AG04450 (cell line): ENCODE measurements around the gene TXNDC15. TPM values are rescaled to one million over a fixed set of nuclear protein-coding genes. Genes with fewer than 3 reads are reported as not detected.

Experiments used
- CTCF ChIA-PET: fragments of 300-600, 350-600 bp; formaldehyde crosslinking; extraction: SDS; loops from one replicate; lab custom pipeline; 2022; ENCODE audit warnings: antibody characterized with exemption, inconsistent platforms; lab: Charles Lee
- POLR2A ChIA-PET: fragments of 350-600 bp; formaldehyde crosslinking; extraction: SDS; loops from one replicate; lab custom pipeline; 2021; ENCODE audit warnings: antibody characterized with exemption, inconsistent platforms; lab: Yijun Ruan, JAX
- DNase-seq: peaks from one replicate; pipeline ENCODE4 v3.0.0-alpha.2; 2011; ENCODE audit warnings: low read depth, low spot score
- H3K27ac ChIP-seq: one replicate; pipeline ENCODE4 v1.5.1; 2012; ENCODE audit warnings: low read depth, low read length, control low read depth
- H3K27me3 ChIP-seq: one replicate; pipeline ENCODE4 v1.6.0; 2012; ENCODE audit warnings: low read length; ENCODE audit not compliant: control insufficient read depth, insufficient read depth
- H3K4me3 ChIP-seq: 2 replicates; pipeline ENCODE4 v1.5.1; 2011; ENCODE audit warnings: mild to moderate bottlenecking, low read depth, low read length, control low read depth
- H3K9me3 ChIP-seq: 2 replicates; pipeline ENCODE4 v1.5.1; 2012; ENCODE audit warnings: low read length; ENCODE audit not compliant: control insufficient read depth, insufficient read depth
- CTCF ChIP-seq: IDR thresholded peaks from 2 replicates; pipeline ENCODE4 v1.5.1; 2011; ENCODE audit warnings: low read depth, low read length, control low read depth, inconsistent platforms
- polyA plus RNA-seq: library from polyadenylated mRNA; depleted of rRNA; stranded (reverse); fragments of >200 nt; gene quantifications from 2 replicates; pipeline ENCODE4 v1.2.3, GENCODE V29; 2011

TXNDC15 gene
- polyA plus RNA-seq, 1 experiment = 109 TPM

- Histone ChIP-seq H3K9me3 (no peaks in the 10 kb centered on the region), H3K4me3 (no peak overlapping the region), H3K27ac (no peak overlapping the region), H3K27me3 (no peaks in the 10 kb centered on the region)
- no peak for TF ChIP-seq CTCF
- no peak for DNase-seq
- CTCF ChIA-PET = interaction anchor here (1.3 kb wide), 1 partner anchor 14 kb away, joined by 3 read pairs; the partner anchor contains the start of gene PCBD2
- POLR2A ChIA-PET = interaction anchor here (0.6 kb wide), 1 partner anchor 150 kb away, joined by 3 read pairs; no protein-coding TSS in a partner anchor
These were observed 44.7 kb downstream of the TXNDC15 start for GRCh38 chr5:134918861-134919260.

GRCh38 chr5:134920848-134921575 lies 46.8 kb downstream of the TXNDC15 start:
- ChIA-PET POLR2A (no interaction called here), CTCF (interaction anchor here (0.6 to 0.7 kb wide), 2 partner anchors 16 to 79 kb away, joined by 4 to 7 read pairs; partner anchors contain the start of gene PCBD2)
- DNase-seq = no peak

GRCh38 chr5:134932508-134932907 lies 58.3 kb downstream of the TXNDC15 start:
- ChIA-PET POLR2A (no interaction called here), CTCF (interaction anchor here (1.4 kb wide), 1 partner anchor 259 kb away, joined by 3 read pairs; no protein-coding TSS in a partner anchor)
- no peak for DNase-seq
- Histone ChIP-seq H3K9me3 (no peaks in the 10 kb centered on the region), H3K27ac (no peak overlapping the region), H3K27me3 (no peaks in the 10 kb centered on the region), H3K4me3 (no peak overlapping the region)
- no peak for TF ChIP-seq CTCF

More at GRCh38 chr5:134920848-134921575, 46.8 kb downstream of the TXNDC15 start:
- Histone ChIP-seq H3K27me3 (no peaks in the 10 kb centered on the region), H3K9me3 (no peaks in the 10 kb centered on the region), H3K27ac (no peak overlapping the region), H3K4me3 (no peak overlapping the region)
- TF ChIP-seq CTCF = no peak

GRCh38 chr5:134934202-134934601 lies 60.0 kb downstream of the TXNDC15 start:
- DNase-seq = no peak
- Histone ChIP-seq H3K27ac (no peak overlapping the region), H3K9me3 (no peaks in the 10 kb centered on the region), H3K27me3 (no peaks in the 10 kb centered on the region), H3K4me3 (no peak overlapping the region)
- ChIA-PET CTCF (no interaction called here), POLR2A (no interaction called here)
- no peak for TF ChIP-seq CTCF

- Histone ChIP-seq H3K9me3 (no peaks in the 10 kb centered on the region), H3K27me3 (no peaks in the 10 kb centered on the region), H3K4me3 (no peak overlapping the region), H3K27ac (no peak overlapping the region)
- ChIA-PET POLR2A (no interaction called here), CTCF (no interaction called here)
- no peak for TF ChIP-seq CTCF
- no peak for DNase-seq
These were observed 61.8 kb downstream of the TXNDC15 start for GRCh38 chr5:134935711-134936602.
